ENCODE results near the gene HOXA7.

HOXA7 gene

DNA sequence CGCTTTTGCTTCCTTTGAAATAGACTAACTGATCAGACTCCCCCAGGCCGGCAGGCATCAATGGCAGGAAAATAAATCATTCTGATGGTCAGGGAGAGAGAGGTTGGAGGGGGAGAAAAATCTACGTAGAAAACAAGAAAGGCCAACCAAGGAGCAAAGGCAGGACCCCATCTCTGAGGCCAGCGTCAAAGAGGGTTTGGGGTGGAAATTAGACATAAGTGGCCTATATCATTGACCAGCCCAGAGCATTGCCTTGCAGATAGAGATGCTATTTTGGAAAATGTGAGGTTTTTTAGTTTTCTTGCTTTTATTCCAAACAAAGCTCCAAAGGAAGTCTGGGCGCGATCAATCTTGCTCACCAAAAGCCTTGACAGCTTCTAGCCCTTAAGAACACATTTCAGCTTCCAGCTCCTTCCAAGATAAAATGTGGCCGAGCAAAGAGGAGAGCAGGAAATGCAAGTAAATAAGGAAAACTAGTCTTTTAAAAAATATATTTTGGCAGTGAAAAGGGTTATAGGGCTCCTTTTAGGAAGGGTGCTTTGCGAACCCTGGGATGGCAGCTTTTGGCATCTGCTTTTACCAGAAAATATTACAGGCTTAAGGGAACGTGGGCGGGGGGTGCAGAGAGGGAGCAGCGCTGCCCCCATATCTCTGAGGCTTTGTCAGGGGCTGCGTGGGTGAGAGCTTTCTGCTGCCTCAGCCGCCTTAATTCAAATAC lies 52.0 kb downstream of the HOXA7 start:
- no peak overlapping the region for H3K4me3 ChIP-seq (ENCODE audit: low read depth, low read length)
- no peak for DNase-seq (ENCODE audit: low read depth)
- no peak for TF ChIP-seq POLR2A (IDR thresholded peaks at IDR 0.05; ENCODE audit: extremely low read depth, insufficient read length)
- no peak for TF ChIP-seq MYC (IDR thresholded peaks at IDR 0.05; ENCODE audit: low read depth, low read length)
- TF ChIP-seq, protein P1, sequence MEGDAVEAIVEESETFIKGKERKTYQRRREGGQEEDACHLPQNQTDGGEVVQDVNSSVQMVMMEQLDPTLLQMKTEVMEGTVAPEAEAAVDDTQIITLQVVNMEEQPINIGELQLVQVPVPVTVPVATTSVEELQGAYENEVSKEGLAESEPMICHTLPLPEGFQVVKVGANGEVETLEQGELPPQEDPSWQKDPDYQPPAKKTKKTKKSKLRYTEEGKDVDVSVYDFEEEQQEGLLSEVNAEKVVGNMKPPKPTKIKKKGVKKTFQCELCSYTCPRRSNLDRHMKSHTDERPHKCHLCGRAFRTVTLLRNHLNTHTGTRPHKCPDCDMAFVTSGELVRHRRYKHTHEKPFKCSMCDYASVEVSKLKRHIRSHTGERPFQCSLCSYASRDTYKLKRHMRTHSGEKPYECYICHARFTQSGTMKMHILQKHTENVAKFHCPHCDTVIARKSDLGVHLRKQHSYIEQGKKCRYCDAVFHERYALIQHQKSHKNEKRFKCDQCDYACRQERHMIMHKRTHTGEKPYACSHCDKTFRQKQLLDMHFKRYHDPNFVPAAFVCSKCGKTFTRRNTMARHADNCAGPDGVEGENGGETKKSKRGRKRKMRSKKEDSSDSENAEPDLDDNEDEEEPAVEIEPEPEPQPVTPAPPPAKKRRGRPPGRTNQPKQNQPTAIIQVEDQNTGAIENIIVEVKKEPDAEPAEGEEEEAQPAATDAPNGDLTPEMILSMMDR (IDR thresholded peaks at IDR 0.05; ENCODE audit: low read depth, low read length) = no peak
- TF ChIP-seq, protein P2, sequence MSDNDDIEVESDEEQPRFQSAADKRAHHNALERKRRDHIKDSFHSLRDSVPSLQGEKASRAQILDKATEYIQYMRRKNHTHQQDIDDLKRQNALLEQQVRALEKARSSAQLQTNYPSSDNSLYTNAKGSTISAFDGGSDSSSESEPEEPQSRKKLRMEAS (IDR thresholded peaks at IDR 0.05; ENCODE audit: low read depth, low read length) = no peak

Measured in NB4 (cell line).